Smooth muscle cell (in vitro differentiated cells): Measurements from ENCODE around the gene TMEM198. TPM values are rescaled to one million over a fixed set of nuclear protein-coding genes. Genes with fewer than 3 reads are reported as not detected.

Experiments used
- DNase-seq: peaks from one replicate; lab custom pipeline; 2025; ENCODE audit not compliant: unreplicated experiment; lab: John Stamatoyannopoulos, UW
- H2AFZ ChIP-seq: fragments of 200-600 bp; sonication (generic); 2 replicates; pipeline ENCODE4 v1.6.0; 2016; ENCODE audit warnings: antibody characterized with exemption, low read depth, mild to moderate bottlenecking
- H3F3A ChIP-seq: fragments of 200-600 bp; sonication (generic); 2 replicates; pipeline ENCODE4 v1.6.0; 2017; ENCODE audit warnings: antibody characterized with exemption, low read depth
- H3K27ac ChIP-seq: fragments of 200-600 bp; sonication (generic); 2 replicates; pipeline ENCODE4 v1.5.1; 2016; ENCODE audit warnings: low read depth, mild to moderate bottlenecking
- H3K27me3 ChIP-seq: fragments of 200-600 bp; sonication (generic); 2 replicates; pipeline ENCODE4 v1.6.1; 2016; ENCODE audit warnings: low read depth, mild to moderate bottlenecking
- H3K36me3 ChIP-seq: fragments of 200-600 bp; sonication (generic); 2 replicates; pipeline ENCODE4 v1.5.1; 2016; ENCODE audit warnings: low read depth
- H3K4me1 ChIP-seq: fragments of 200-600 bp; sonication (generic); 2 replicates; pipeline ENCODE4 v1.5.1; 2016; ENCODE audit warnings: low read depth
- H3K4me2 ChIP-seq: fragments of 200-600 bp; sonication (generic); 2 replicates; pipeline ENCODE4 v1.6.0; 2016; ENCODE audit warnings: mild to moderate bottlenecking
- H3K4me3 ChIP-seq: fragments of 200-600 bp; sonication (generic); 2 replicates; pipeline ENCODE4 v1.5.1; 2016; ENCODE audit warnings: mild to moderate bottlenecking
- H3K79me2 ChIP-seq: fragments of 200-600 bp; sonication (generic); 2 replicates; pipeline ENCODE4 v1.6.0; 2016; ENCODE audit warnings: low read depth, mild to moderate bottlenecking
- H3K9ac ChIP-seq: fragments of 200-600 bp; sonication (generic); 2 replicates; pipeline ENCODE4 v1.6.0; 2016; ENCODE audit warnings: low read depth
- H3K9me3 ChIP-seq: fragments of 200-600 bp; sonication (generic); replicated peaks from 2 replicates; pipeline ENCODE4 v1.5.1; 2016; ENCODE audit warnings: low read depth
- H4K20me1 ChIP-seq: fragments of 200-600 bp; sonication (generic); 2 replicates; pipeline ENCODE4 v1.6.0; 2016; ENCODE audit warnings: low read depth
- WGBS: methylation state at CpG from one replicate; pipeline ENCODE4 v1.1.7; 2016; ENCODE audit warnings: low lambda C conversion rate; 5-methylcytosine and 5-hydroxymethylcytosine counted together
- polyA plus RNA-seq: library from polyadenylated mRNA; unstranded; fragments of >200 nt; fragmentation: Nextera tagmentation; extraction: Ambion mirVana; gene quantifications from 2 replicates; pipeline ENCODE4 v1.2.1, GENCODE V29; 2016
- total RNA-seq: library from RNA; depleted of rRNA; stranded (reverse); fragments of >200 nt; gene quantifications from 2 replicates; pipeline ENCODE4 v1.2.3, GENCODE V29; 2014
- TF ChIP-seq, protein P1 (sequence below): fragments of 200-600 bp; sonication (generic); IDR thresholded peaks from 2 replicates; pipeline ENCODE4 v1.5.1; 2017; ENCODE audit warnings: borderline replicate concordance, mild to moderate bottlenecking, antibody characterized with exemption; ENCODE audit not compliant: insufficient read depth, poor library complexity, severe bottlenecking

TMEM198 gene
- total and polyA plus RNA-seq, 2 experiments from 2014 or later = 3.3 to 6.9 TPM

DNA sequence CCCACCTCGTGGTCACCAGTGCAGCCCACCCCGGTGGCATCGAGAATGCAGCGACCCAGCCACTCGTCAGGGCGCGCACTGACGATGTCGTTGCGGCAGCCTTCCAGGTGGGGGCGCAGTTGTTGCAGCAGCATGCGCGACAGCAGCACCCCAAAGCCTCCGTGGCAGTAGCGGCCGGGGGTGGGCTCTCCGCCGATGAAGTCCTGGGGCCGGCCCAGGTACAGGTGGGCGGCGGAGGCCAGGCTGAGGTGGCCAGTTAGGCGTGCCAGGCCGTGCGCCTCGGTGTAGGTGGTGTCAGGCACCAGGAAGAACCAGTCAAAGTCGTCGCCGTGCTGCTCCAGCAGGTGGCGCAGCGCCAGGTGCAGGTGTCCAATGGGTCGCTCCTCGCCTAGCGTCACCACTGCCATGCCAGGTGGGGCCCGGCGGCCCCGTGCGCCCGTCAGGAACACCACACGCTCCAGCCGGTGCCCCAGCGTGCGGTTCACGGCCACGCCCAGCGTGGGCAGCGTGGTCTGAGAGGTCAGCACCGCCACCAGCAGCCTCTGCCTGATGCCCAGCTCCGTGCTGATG lies 2.1 kb upstream of the TMEM198 start:
- Histone ChIP-seq H3K9ac (no peak overlapping the region), H3K27me3 (no peaks in the 10 kb centered on the region), H3K27ac (no peak overlapping the region), H3K4me1 (peaks cover 18% of the 10 kb centered on the region), H3K9me3 (no peaks in the 10 kb centered on the region), H3K36me3 (no peaks in the 10 kb centered on the region), H3K4me2 (peak overlapping the region; percentile 97), H4K20me1 (peaks cover 51% of the 10 kb centered on the region), H3K79me2 (peaks cover 9% of the 10 kb centered on the region), H3K4me3 (peak overlapping the region; percentile 82), H2AFZ (no peak overlapping the region), H3F3A (no peaks in the 10 kb centered on the region)
- TF ChIP-seq, protein P1, sequence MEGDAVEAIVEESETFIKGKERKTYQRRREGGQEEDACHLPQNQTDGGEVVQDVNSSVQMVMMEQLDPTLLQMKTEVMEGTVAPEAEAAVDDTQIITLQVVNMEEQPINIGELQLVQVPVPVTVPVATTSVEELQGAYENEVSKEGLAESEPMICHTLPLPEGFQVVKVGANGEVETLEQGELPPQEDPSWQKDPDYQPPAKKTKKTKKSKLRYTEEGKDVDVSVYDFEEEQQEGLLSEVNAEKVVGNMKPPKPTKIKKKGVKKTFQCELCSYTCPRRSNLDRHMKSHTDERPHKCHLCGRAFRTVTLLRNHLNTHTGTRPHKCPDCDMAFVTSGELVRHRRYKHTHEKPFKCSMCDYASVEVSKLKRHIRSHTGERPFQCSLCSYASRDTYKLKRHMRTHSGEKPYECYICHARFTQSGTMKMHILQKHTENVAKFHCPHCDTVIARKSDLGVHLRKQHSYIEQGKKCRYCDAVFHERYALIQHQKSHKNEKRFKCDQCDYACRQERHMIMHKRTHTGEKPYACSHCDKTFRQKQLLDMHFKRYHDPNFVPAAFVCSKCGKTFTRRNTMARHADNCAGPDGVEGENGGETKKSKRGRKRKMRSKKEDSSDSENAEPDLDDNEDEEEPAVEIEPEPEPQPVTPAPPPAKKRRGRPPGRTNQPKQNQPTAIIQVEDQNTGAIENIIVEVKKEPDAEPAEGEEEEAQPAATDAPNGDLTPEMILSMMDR = peak; percentile 99
- 8% methylated on average over 48 of the region's 48 CpGs for WGBS
- DNase-seq = peak; percentile 81

DNA sequence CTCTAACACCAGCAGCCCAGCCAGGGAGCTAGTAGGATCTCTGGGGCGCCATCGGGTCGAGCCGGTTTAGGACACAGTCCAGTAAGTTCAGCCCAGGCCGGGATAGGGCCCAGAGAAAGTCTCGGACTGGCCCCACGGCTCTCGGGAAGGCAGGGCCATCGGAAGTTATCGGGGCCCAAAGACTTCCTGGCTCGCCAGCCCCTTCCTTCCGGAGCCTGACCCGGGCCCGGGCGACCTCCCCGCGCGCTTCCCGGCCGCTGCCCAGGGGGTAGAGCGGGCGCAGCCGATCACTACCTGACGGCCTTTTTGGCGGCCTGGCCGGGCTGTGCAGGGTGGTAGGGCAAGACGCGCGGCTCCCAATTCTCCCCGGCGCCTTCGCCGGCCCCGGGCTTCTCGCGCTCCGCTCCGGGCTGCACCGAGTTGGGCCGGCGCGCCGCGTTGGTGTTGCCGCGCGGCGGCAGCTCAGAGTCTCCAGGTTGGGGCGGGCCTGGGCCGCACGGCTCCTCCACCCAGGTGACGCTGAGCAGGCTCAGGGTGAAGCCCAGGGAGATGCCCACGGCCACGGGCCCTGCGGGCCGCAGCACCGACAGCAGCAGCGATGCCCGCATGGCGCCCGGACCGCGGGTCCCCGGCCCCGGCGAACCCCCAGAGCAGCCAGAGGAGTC lies 765 bp upstream of the TMEM198 start:
- TF ChIP-seq, protein P1 = no peak
- DNase-seq = no peak
- Histone ChIP-seq H4K20me1 (peaks cover 48% of the 10 kb centered on the region), H3K9me3 (no peaks in the 10 kb centered on the region), H3K27ac (peak overlapping the region; percentile 50), H3K27me3 (no peaks in the 10 kb centered on the region), H3K9ac (peak overlapping the region; percentile 69), H3F3A (no peaks in the 10 kb centered on the region), H3K4me1 (peaks cover 18% of the 10 kb centered on the region), H3K79me2 (peaks cover 9% of the 10 kb centered on the region), H3K4me3 (peak overlapping the region; percentile 82), H3K36me3 (no peaks in the 10 kb centered on the region), H3K4me2 (peak overlapping the region; percentile 97), H2AFZ (peak overlapping the region; percentile 53)
- under 1% methylated on average over 58 of the region's 66 CpGs for WGBS

DNA sequence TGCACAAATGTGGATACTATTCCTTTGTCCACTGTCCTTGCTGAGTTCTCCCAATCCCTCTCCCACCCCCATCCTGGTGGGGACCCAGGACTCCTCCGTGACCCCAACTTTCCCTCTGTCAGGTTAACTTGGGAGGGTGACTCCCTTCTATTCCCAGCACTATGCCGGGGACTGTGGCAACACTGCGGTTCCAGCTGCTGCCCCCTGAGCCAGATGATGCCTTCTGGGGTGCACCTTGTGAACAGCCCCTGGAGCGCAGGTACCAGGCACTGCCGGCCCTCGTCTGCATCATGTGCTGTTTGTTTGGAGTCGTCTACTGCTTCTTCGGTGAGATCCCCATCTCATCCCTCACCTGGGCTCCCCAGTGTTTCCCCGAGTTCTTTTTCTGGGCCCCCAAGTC lies 739 bp downstream of the TMEM198 start:
- Histone ChIP-seq H3F3A (no peaks in the 10 kb centered on the region), H2AFZ (no peak overlapping the region), H3K9ac (no peak overlapping the region), H3K79me2 (peaks cover 9% of the 10 kb centered on the region), H3K27ac (no peak overlapping the region), H3K4me3 (peak overlapping the region; percentile 82), H3K9me3 (no peaks in the 10 kb centered on the region), H3K4me1 (peaks cover 15% of the 10 kb centered on the region), H3K27me3 (no peaks in the 10 kb centered on the region), H3K36me3 (no peaks in the 10 kb centered on the region), H4K20me1 (peaks cover 33% of the 10 kb centered on the region), H3K4me2 (peak overlapping the region; percentile 97)
- 74% methylated on average over 9 of the region's 9 CpGs for WGBS
- TF ChIP-seq, protein P1 = no peak
- DNase-seq = no peak
